GM18498 (cell line): Measurements from ENCODE around the gene TRIM8.

Experiments
- ATAC-seq: cut with Tn5 transposase; IDR thresholded peaks from one replicate; pipeline ENCODE4 v1.9.1; 2021; ENCODE audit warnings: mild to moderate bottlenecking, moderate library complexity; ENCODE audit not compliant: unreplicated experiment

Gene TRIM8

DNA sequence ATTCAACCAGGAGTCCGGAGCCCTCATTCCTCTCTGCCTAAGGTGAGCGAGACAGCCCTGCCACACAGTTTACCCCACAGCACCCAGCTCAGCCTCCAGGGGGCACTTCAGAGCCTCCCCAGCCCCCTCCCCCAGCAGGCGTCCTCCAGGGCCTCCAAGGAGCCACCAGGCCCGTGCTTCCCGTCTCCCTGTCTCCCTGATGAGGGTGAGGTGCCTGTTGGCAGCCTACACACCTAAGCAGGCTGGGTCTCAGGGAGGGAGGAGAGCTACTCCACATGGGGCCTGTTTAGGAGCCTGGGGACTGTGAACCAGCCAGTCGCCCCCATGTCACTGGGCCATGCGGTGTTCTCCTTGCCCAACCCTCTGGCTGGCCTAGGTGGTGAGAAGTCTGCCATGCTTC, 28.9 kb upstream of the TRIM8 start:
- no peak for ATAC-seq

DNA sequence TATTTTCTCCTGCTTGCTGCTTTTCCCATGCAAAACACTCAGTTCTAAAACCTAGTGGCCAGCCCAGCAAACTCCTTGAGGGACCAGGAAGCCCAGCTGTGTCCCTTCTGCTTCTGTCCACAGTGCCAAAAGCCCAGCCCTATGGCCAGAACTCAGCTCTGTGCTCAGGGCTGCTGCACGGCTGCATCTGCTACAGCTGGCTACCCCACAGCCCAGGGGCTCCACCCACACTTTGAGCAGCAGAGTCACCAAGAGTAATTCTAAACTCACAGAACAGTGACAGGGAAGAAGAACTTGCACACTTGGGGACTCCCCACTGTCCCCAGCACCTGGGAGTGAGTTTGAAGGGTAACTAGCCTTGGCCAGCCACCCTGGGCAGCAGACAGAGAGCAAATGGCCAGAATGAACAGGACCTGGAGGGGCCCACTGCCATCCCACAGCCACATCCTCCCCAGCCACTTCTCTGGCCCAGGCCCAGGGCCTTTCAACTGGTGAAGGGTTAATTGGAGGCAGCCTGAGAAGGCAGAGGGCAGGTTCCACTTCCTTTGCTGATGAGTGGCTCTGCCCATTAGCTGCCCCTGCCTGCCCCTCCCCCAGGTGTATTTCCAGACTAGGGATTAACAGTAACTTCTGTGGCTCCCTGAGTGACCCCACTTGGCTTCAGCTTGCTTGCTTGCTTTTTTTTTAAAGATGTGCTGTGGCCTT, 28.1 kb upstream of the TRIM8 start:
- no peak for ATAC-seq

DNA sequence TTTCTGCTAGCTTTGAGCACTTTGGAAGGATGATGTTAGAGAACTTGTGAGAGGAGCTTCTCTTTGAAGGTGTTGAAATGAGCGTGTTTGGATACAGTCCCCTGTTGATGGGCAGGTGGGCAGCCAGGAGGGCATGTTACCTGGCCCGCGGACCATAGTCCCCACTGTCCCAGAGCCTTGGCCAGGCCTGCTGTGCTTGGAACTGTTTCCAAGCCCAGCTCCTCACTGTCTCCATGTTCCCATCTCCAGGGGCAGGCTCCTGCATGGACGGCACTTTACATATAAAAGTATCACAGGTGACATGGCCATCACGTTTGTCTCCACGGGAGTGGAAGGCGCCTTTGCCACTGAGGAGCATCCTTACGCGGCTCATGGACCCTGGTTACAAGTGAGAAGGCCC, 27.2 kb upstream of the TRIM8 start:
- ATAC-seq = no peak

DNA sequence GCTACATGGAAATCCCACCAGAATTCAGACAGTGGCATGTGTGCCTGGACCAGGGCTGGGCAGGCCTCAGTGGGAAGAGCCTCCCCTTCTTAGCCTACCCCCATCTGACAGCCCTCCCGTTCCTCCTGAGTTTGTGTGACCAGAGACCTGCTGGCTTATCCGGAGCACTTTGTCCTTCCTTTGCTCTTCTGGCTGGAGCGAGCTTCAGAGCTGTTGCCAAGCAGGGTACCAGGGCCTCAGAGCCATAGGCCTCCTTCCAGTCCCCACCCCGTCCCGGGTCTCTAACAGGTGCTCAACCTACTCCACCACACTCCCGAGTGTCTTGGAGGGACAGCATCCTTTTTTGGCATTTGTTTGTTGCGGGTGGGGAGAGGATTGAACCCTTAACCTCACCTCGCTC, 26.5 kb upstream of the TRIM8 start:
- ATAC-seq = no peak

DNA sequence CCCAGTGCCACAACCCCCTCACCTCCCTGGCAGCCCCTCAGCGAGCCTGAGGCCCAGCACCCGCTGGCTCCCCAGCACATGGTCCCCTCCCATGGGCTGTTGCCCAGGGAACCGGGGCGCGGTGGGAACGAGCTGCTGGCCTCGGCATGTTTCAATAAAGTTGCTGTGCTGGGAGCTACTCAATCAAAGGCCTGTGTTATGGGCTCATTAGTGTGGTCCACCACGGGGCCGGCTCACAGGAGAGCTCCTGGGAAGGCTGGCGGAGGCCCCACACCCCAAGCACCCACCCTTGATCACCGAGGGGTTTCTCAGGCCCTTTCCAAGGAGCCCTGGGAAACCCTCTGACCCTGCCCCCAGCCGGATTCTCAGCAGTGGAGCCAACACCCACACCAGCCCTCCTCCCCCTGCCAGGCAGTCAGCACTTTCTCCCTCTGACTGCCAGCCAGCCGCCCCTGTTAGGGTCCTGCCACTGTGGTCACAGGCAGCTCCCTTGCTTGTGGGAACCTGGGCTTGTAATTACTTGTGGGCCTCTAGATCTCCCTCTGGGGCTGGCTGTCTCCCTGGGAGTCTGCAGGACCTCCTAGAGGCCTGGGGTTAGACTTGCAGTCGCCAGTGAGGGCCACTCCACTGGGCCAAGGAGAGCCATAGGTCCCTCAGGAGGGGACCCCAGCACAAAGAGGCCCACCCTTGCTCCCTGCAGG, 24.8 kb upstream of the TRIM8 start:
- ATAC-seq = no peak

DNA sequence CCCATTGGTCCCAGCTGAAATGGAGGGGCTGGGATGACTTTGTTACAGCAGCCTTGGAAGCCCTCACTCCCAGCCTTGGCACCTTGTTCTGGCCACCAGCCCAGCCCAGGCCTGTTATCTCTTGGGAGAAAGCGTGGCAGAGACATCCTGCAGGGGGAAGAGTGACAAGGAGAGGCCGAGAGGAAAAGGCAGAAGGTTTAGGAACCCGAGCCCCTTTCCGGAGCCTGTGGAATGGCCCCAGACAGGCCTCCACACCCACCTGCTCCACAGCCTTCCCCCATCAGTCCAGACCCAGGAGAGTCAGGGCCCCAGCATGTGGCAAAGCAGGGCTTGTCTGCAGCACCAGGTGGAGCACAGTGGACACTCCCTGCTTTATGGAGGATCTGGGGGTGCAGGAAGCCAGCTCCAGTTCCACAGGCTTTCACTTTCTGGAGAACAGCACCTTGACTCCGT, 24.1 kb upstream of the TRIM8 start:
- ATAC-seq = no peak

DNA sequence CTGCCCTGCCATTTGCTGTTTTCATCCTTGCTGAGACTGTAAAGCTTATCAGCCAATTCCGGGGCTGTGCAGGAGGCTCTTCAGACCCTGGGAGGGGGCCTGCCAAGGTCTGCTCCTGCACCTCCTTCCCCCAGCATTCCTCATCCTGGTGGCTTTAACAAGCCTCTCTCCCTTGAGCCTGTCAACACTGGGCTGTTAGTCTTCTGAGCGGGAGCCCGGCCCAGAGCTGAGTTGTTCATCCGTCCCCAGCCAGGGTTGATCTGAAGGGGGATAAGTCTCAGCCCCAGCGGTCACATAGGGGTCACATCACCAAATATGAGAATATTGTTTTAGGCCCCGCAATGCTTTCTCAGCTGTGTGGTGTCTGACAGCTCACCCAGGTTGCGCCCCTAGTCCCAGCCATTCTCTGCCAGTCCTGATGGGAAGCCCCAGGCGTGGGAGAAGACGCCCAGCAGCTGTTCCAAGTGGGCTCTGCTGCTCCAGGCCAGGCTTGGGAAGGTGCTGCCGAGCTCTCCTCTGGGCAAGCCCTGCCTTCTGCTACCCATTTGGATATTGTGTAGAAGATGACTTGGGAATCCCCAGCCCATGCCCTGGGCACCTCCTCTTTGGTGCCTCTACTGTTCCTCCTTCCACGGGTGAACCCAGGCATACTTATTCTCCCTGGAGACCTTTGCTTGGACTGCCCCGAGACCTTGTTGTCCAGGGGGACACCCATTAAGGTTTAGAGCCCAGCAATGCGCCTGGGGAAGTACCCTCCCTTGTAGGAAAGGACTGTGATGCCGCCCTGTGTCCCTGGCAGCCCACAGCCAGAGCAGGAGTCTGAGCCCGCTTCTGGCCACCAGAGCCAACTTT, 23.5 kb upstream of the TRIM8 start:
- no peak for ATAC-seq

DNA sequence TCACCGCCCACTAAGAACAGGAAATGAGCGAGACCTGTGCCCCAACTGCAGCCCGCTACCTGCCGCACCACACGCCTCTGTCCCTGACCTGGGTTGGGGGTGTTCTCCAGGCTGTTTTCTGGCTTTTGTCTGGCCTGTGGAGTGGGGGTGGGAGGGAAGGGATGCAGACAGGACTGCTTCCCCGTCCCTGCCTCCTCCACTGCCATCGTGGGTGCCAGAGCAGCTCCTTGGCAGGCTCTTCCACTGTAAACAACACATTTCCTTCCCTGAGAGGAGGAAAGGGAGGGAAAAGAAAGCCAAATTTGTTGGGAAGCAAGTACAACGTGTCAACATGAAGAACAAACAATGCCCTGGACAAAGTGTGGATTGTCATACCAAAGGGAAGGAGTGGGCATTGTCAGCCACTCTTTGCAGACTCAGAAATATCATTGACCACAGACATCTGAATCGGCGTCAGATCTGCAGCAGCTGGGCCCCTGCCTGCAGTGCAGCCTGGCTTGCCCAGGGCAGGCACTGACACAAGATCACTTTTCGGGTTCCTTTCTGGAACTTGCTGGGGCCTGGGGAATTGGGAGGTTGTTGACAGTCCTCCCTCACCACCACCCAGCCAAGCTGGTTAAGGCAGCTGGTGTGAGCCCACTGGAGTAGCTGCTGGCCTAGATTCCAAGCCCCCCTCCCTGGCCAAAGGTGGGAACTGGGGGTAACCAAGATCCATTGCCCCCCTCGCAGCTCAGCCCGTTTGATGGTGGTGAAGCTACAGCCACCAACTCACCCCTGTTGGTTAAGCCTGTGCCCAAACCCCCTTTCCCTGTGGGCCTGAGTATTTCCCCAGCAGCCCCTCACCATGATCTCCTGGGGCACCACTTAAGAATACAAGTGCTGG, 22.6 kb upstream of the TRIM8 start:
- ATAC-seq = no peak

DNA sequence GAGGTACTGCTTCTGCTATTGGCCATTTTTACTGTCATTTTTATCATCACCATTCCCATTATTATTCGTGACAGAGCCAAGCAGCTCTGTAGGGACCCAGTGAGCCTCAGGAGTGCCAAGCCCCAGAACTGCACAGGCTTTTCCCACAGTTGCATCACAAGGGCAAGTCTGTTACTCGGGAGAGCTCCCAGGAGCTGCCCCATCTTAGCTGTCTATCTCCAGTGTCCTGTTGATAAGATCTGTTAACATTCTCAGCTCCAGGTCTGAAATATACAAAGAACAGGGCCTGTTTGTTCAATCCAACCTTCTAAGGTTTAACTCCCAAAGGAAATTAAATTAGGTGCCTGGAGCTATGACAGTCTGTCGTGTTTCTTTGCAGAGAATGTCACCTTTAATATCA, 20.2 kb upstream of the TRIM8 start:
- no peak for ATAC-seq

DNA sequence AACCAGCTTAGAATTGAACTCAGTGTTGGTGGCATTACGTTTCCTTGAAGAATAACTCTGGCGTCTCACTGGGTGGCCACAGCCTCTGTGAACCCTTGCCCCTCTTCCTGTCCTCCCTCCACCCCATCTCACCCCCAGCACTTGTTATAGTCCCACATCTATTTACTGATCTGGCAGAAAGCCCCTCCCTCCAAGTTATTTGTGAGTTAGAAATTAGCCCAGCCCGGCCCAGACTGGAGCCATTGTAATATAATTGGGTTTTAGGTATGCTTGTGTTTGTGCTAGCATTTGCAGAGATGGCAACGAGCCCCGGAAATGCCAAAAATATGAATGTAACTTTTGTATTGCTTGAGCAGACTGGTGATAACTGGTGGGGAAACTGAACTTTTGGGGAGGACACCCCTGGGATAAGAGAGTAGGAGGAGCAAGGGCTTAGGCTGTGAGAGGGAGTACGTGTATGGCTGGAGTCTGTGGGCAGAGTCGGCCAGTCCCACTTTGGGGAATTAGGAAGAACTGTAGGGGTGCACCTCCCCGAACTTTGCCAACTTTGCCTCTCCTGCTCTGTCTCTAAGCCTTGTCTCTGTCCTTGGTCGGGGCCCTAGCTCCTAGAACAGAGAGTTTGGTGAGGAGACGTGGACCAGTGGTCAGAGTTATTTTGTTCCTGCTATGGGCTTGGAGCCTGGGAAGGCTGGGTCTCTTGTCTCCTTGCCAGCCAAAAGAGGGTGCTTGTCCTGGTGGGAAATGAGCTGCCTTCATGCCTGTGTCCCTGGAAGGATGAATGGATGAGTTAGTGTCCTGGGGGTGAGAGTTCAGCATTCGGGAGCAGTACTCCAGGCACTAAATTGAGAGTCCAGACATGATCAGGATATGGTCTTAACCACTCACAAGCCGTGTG, 19.3 kb upstream of the TRIM8 start:
- ATAC-seq = no peak

DNA sequence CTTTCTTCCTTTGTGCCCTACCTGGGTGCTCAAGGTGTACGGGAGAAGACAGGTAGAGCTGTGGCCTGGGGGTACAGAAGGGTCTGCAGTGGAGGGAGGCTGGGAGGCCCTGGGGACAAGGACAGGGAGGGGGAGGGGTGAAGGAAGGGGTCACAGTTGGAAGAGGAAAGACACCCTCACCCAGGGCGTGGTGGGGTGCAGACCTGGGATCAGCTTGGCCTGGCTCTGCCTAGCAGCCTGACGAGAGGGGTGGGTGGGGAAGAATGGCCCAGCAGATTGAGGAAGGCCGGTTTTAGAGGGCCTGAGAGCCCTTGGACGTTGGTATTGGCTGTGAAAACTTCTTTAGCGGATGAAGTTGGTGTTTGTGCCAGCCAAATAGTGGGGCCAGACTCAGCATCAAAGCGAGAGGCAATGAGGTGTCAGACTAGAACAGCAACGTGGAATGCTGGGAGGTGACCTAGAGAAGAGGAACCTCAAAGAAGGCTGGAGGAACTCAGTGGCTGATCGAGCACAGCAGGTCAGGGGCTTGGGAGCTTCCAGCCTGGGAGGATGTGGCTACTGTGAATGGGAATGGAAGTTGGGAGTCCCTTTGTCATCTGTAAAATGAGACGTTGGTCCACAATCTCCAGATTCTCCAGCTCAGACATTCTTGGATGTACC, 18.1 kb upstream of the TRIM8 start:
- no peak for ATAC-seq

DNA sequence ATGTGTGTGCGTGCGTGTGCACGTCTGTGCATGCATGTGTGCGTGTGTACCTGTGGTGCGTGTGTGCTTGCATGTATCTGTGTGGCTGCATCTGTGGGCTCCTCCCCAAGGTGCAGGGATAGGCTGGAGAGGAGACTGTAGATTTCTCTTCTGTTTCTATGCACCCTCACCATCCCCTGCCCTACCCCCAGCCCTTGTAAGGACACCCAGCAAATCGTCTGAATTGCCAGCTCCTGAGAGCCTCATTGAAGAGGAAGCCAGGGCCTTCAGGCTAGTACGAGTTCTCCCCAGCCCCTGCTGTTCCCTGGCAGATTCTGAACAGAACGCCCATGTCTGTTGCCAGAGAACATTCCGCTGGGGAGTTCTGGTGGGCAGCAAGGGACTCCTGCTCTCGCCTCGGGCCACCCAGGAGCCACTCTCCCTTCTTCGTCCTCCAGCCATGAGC, 17.0 kb upstream of the TRIM8 start:
- ATAC-seq = no peak

DNA sequence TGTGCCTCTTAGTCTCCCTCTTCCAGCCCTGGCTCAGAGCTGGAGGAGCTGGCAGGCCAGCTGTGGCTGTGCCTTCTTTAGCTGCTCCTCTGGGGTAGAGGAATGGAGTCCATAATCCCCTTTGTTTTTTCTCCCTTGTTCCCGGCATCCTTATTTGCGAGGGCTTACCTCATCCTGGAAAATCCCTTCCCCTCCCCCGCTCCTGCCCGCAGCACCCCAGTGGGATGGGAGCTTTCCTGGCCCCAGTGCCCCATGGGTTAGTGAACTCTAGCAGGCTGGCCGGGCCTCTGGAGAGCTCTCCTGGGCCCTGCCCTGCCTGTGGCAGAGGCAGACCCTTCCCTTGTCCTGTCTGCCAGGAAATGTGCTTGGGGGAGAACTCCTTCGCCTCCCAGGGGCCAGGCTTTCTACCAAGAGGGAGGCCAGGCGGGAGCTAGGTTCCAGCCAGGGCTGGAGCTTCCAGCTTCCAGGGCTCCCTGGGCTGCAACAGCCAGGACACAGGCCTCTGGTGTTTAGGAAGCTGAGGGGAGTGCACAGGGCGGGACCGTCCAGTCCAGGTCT, 16.5 kb upstream of the TRIM8 start:
- no peak for ATAC-seq

DNA sequence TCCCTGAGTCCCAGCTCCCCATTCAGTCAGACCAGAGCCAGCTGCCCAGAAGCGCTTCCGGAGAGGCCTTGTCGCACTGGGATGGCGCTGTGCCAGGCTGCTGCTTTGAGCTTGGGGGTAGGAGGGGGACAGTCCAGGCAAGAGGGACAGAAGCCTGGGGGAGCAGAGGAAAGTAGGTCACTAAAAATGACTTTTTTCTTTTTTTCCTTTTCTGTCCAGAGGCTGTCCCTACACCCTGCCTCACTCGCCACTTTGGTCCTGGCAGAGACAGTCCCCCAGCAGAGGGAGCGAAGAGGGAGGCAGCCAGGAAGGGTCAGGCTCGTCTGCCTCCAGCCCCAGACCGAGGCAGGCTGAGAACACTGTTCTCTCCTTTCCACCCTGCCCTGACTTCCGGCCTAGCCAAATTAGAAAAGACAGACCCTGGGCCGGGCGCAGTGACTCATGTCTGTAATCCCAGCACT, 15.8 kb upstream of the TRIM8 start:
- no peak for ATAC-seq

DNA sequence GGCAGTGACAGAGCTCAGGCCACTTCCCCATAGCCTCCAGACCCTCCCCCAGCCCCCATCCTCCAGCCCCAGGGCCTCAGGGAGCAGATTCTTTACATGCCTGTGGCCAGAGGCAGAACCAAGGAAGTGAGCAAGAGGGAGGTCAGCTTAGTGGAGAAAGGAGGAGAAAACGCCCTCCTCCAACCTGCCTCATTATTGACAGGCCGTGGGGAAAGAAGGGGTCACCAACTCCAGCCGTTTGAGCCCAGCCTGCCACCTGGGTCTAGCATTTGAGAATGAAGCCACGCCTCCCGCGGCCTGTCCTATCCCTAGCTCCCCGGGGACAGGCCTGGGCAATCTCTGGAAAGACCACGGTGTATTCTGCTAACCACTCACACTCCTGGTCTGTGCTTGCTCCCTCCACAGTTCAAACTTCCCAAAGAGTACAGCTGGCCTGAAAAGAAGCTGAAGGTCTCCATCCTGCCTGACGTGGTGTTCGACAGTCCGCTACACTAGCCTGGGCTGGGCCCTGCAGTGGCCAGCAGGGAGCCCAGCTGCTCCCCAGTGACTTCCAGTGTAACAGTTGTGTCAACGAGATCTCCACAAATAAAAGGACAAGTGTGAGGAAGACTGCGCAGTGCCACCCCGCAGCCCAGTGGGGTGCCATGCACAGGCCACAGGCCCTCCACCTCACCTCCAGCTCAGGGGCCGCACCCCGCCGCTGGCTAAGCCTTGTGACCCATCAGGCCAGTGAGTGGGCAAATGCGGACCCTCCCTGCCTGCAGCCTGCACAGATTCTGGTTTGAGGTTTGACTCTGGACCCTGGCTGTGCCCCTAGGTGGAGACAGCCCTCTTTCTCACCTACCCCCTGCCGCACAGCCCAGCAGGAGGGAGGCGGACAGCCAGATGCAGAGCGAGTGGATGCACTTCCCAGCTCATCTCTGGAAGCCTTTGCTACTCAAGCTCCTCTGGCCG, 14.3 kb upstream of the TRIM8 start:
- no peak for ATAC-seq

DNA sequence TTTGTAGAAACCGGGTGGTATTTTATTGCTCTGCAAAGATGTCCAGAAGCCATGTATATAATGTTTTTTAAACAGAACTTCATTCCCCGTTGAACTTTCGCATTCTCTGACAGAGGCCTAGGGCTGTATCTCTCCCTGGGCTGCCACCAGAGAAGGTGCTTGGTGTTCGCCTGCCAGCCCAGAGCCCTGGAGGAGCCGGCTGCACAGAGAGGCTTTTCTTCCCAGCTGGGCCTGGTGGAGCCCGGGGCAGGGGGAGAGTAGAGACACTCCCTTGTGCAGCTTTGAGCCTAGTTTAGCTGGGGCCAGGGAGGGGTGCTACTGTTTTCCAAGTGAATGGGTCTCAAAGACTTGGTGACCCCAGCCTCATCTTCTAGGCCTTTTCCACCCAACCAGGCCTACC, 13.6 kb upstream of the TRIM8 start:
- no peak for ATAC-seq

DNA sequence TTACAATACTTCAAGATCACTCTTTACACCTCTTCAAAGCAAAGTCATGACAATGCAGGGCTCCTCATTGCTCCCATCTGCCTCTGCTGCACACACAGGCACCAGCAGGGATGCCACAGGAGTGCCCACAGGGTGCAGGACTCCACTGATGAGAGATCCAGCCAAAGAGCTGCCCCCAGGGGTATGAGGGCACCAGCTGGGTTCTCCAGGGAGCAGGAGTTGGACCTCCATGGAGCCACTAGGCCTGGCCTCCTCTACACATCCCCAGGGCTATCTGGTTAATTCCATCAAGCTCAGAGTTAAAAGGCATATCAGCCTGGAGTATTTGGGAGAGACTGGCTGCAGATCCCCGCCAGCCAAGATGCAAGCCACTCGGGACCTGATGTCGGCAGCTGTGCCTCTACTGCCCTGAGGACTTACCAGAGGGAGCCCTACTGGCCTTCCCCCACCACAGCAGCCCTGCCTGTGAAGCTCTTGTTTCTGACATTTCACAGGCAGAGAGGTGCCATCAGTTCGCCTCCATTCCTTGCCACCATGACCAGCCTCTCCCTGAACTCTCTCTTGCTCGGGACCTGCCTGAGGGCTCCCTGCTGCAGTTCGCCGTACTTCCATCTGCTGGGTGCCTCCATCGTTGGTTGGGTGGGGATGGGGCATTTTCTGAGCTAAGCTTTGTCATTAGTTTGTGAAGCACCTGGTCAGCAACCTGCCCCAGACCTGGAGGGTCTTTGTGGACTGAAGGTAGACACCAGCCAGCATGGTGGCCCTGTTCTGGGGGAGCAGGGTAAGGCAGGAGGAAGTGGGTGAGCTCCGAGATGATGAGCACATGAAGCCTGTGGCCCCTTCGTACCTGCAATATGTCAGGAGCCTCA, 12.5 kb upstream of the TRIM8 start:
- no peak for ATAC-seq
